22Rv1 (cell line): ENCODE measurements around the gene SP100.
"Not testable (repeated sequence)": the region's sequence is repeated elsewhere in the genome, so short reads cannot be mapped to it uniquely, and the experiment has no call there.

Experiments used
- H3K27ac ChIP-seq: fragments of 450-650 bp; 2 replicates; pipeline ENCODE4 v1.5.1; 2017
- CTCF ChIP-seq: fragments of 450-650 bp; IDR thresholded peaks from 2 replicates; pipeline ENCODE4 v1.5.1; 2017; ENCODE audit warnings: mild to moderate bottlenecking
- ZFX ChIP-seq: fragments of 450-650 bp; IDR thresholded peaks from 2 replicates; pipeline ENCODE4 v1.6.1; 2017; ENCODE audit warnings: antibody characterized with exemption, borderline replicate concordance

The SP100 gene

GRCh38 chr2:230435431-230435830 is 19.4 kb downstream of the SP100 start:
- TF ChIP-seq CTCF (no peak), ZFX (no peak)
- H3K27ac ChIP-seq = no peak overlapping the region

- not testable (repeated sequence) for H3K27ac ChIP-seq
Observed at GRCh38 chr2:230439121-230439520, 23.1 kb downstream of the SP100 start.

- TF ChIP-seq ZFX (no peak), CTCF (no peak)
- no peak overlapping the region for H3K27ac ChIP-seq
Observed at GRCh38 chr2:230439590-230439989, 23.6 kb downstream of the SP100 start.

GRCh38 chr2:230441227-230441897 is 25.4 kb downstream of the SP100 start:
- H3K27ac ChIP-seq = no peak overlapping the region
- TF ChIP-seq ZFX = no peak
- TF ChIP-seq CTCF = no peak

- no peak for TF ChIP-seq ZFX
- TF ChIP-seq CTCF = no peak
- no peak overlapping the region for H3K27ac ChIP-seq
Observed at GRCh38 chr2:230443541-230443940, 27.5 kb downstream of the SP100 start.

GRCh38 chr2:230444832-230445231 is 28.8 kb downstream of the SP100 start:
- H3K27ac ChIP-seq = no peak overlapping the region
- TF ChIP-seq ZFX = no peak
- TF ChIP-seq CTCF = no peak

GRCh38 chr2:230447036-230447435 is 31.0 kb downstream of the SP100 start:
- no peak overlapping the region for H3K27ac ChIP-seq
- TF ChIP-seq ZFX (no peak), CTCF (no peak)
